HepG2 (cell line): Measurements from ENCODE around the gene IGFBP6. TPM values are rescaled to one million over a fixed set of nuclear protein-coding genes. Genes with fewer than 3 reads are reported as not detected.

Experiments
- ATAC-seq: fragments of 200-7000 bp; cut with Tn5 transposase; 3 replicates; pipeline ENCODE4 v1.9.1; 2020; ENCODE audit warnings: mild to moderate bottlenecking, moderate library complexity
- BruUV-seq: library from RNA; stranded (reverse); fragments of 400-500 nt; replicated peaks from 2 replicates; lab custom pipeline; 2021; lab: Mats Ljungman, UMichigan
- CTCF ChIA-PET: fragments of 300-600 bp; formaldehyde crosslinking; extraction: SDS; loops from one replicate; lab custom pipeline; 2021; ENCODE audit warnings: low total read pairs, inconsistent platforms, low intra/inter-chr PET ratio; lab: Yijun Ruan, JAX
- POLR2A ChIA-PET: fragments of 350-600 bp; sonication (Branson Sonifier 250); formaldehyde crosslinking; loops from one replicate; lab custom pipeline; 2020; ENCODE audit warnings: antibody characterized with exemption, inconsistent platforms; lab: Yijun Ruan, JAX
- DNase-seq: peaks from one replicate; pipeline ENCODE4 v3.0.0-alpha.2; 2015; ENCODE audit warnings: low spot score
- FAIRE-seq: peaks from 3 replicates; lab custom pipeline; 2011; peaks lifted over from hg19 to GRCh38; lab: Jason Lieb, UNC
- H2AFZ ChIP-seq: one replicate; pipeline ENCODE4 v1.6.1; 2011; ENCODE audit warnings: low read length, inconsistent platforms
- H3K27ac ChIP-seq: fragments of 300-600 bp; 3 replicates; pipeline ENCODE4 v1.8.0; 2011; ENCODE audit warnings: mixed run types, mild to moderate bottlenecking, mixed read lengths, low read length, inconsistent platforms; ENCODE audit not compliant: insufficient read depth; ENCODE audit errors: extremely low read length
- H3K27me3 ChIP-seq, 2 experiments: fragments of 200-600 bp in 1 of 2; 2 replicates in 1 of 2; 3 replicates in 1 of 2; pipeline versions ENCODE4 v1.6.0 to v1.8.0; 2011; ENCODE audit warnings: low read length in 2 of 2, mild to moderate bottlenecking in 2 of 2, moderate library complexity in 2 of 2, inconsistent platforms in 1 of 2; ENCODE audit not compliant: insufficient read depth in 2 of 2, control insufficient read depth in 1 of 2
- H3K36me3 ChIP-seq, 2 experiments: fragments of 200-600 bp in 1 of 2; replicated peaks in 1 of 2; 2 replicates in 1 of 2; 3 replicates in 1 of 2; pipeline versions ENCODE4 v1.5.1 to v1.8.0; 2011; ENCODE audit warnings: low read length in 2 of 2, inconsistent platforms in 1 of 2; ENCODE audit not compliant: insufficient read depth in 2 of 2, control insufficient read depth in 1 of 2
- H3K4me1 ChIP-seq: 2 replicates; pipeline ENCODE4 v1.5.1; 2012; ENCODE audit warnings: low read length, inconsistent platforms; ENCODE audit not compliant: insufficient read depth
- H3K4me2 ChIP-seq: 2 replicates; pipeline ENCODE4 v1.6.0; 2011; ENCODE audit warnings: low read depth, low read length, inconsistent platforms
- H3K4me3 ChIP-seq, 3 experiments: fragments of 200-600 bp in 1 of 3; sonication (generic), shearing (Covaris generic) in 1 of 3; replicated peaks in 1 of 3; 2 replicates each; pipeline ENCODE4 v1.5.1; 2011 to 2016; ENCODE audit warnings: low read length in 3 of 3, inconsistent platforms in 2 of 3, low read depth in 2 of 3, mild to moderate bottlenecking in 2 of 3, control low read depth in 1 of 3, mixed read lengths in 1 of 3; ENCODE audit not compliant: insufficient read depth in 1 of 3
- H3K79me2 ChIP-seq: one replicate; pipeline ENCODE4 v1.6.1; 2011; ENCODE audit warnings: low read length, inconsistent platforms; ENCODE audit not compliant: insufficient read depth
- H3K9ac ChIP-seq: 2 replicates; pipeline ENCODE4 v1.6.0; 2011; ENCODE audit warnings: mild to moderate bottlenecking, low read depth, low read length, inconsistent platforms; ENCODE audit not compliant: insufficient read depth
- H3K9me3 ChIP-seq: 2 replicates; pipeline ENCODE4 v1.5.1; 2012; ENCODE audit warnings: mild to moderate bottlenecking, low read length
- H4K20me1 ChIP-seq: 2 replicates; pipeline ENCODE4 v1.6.0; 2011; ENCODE audit warnings: inconsistent platforms, mild to moderate bottlenecking, low read length, moderate library complexity; ENCODE audit not compliant: insufficient read depth
- CEBPB ChIP-seq: IDR thresholded peaks from 2 replicates; pipeline ENCODE4 v1.6.1; 2011; ENCODE audit warnings: low read depth, low read length, improper control_type of control experiment, borderline replicate concordance
- CEBPG ChIP-seq: IDR thresholded peaks from 2 replicates; pipeline ENCODE4 v1.6.1; 2016
- FOXO1 ChIP-seq: sonication (generic); formaldehyde crosslinking; IDR thresholded peaks from 2 replicates; pipeline ENCODE4 v1.4.0; 2020; ENCODE audit warnings: missing genetic modification reagents
- HNF4G ChIP-seq, 2 experiments: sonication (generic) in 1 of 2; formaldehyde crosslinking in 1 of 2; IDR thresholded peaks; 2 replicates each; pipeline versions ENCODE4 v1.4.0 to v1.6.1; 2011 to 2020; ENCODE audit warnings: borderline replicate concordance in 2 of 2, low read depth in 2 of 2, mild to moderate bottlenecking in 2 of 2, low read length in 1 of 2, missing genetic modification reagents in 1 of 2, moderate library complexity in 1 of 2
- MIER3 ChIP-seq: IDR thresholded peaks from 2 replicates; pipeline ENCODE4 v1.6.1; 2016; ENCODE audit warnings: missing compliant biosample characterization, borderline replicate concordance
- POLR2AphosphoS5 ChIP-seq: IDR thresholded peaks from 2 replicates; pipeline ENCODE4 v1.6.1; 2012; ENCODE audit warnings: low read depth, low read length
- USF2 ChIP-seq, 2 experiments: sonication (generic) in 1 of 2; formaldehyde crosslinking in 1 of 2; IDR thresholded peaks; 2 replicates each; pipeline versions ENCODE4 v1.5.1 to v1.6.1; 2011 to 2020; ENCODE audit warnings: borderline replicate concordance in 1 of 2, low read depth in 1 of 2, low read length in 1 of 2, mild to moderate bottlenecking in 1 of 2, missing genetic modification reagents in 1 of 2, moderate library complexity in 1 of 2
- ZNF652 ChIP-seq: IDR thresholded peaks from 2 replicates; pipeline ENCODE4 v1.6.1; 2016; ENCODE audit warnings: low read depth, borderline replicate concordance
- ZNF747 ChIP-seq: sonication (generic); formaldehyde crosslinking; IDR thresholded peaks from 2 replicates; pipeline ENCODE4 v1.8.1; 2023; ENCODE audit warnings: missing genetic modification reagents, mild to moderate bottlenecking, borderline replicate concordance
- ZNF761 ChIP-seq: sonication (generic); formaldehyde crosslinking; conservative IDR thresholded peaks from 2 replicates; pipeline ENCODE4 v1.4.0; 2020; ENCODE audit warnings: mild to moderate bottlenecking, missing genetic modification reagents
- ZNF816 ChIP-seq: sonication (generic); formaldehyde crosslinking; IDR thresholded peaks from 2 replicates; pipeline ENCODE4 v1.8.0; 2022; ENCODE audit warnings: missing genetic modification reagents, mild to moderate bottlenecking, borderline replicate concordance
- ZSCAN25 ChIP-seq: sonication (generic); formaldehyde crosslinking; IDR thresholded peaks from 2 replicates; pipeline ENCODE4 v1.8.0; 2022; ENCODE audit warnings: mild to moderate bottlenecking, missing genetic modification reagents
- ZSCAN31 ChIP-seq: sonication (generic); formaldehyde crosslinking; IDR thresholded peaks from 2 replicates; pipeline ENCODE4 v1.5.0; 2020; ENCODE audit warnings: low read depth, mild to moderate bottlenecking, missing genetic modification reagents
- WGBS: methylation state at CpG from one replicate; pipeline ENCODE4 v1.1.6; 2017; ENCODE audit warnings: low lambda C conversion rate; 5-methylcytosine and 5-hydroxymethylcytosine counted together
- in situ Hi-C: cut with HindIII; loops from 2 replicates; pipeline ENCODE4 v1.10.0; 2017; ENCODE audit warnings: low pct_unique_long_range_greater_than_20kb; ENCODE audit not compliant: extremely low pct_ligation_motif_present
- intact Hi-C: fragments of 100-400 bp; cut with micrococcal nuclease; formaldehyde crosslinking; loops from one replicate; pipeline ENCODE4 v1.10.0; 2022; ENCODE audit not compliant: unreplicated experiment
- polyA plus RNA-seq, 8 experiments: library from polyadenylated mRNA; depleted of rRNA in 3 of 8; stranded (reverse) in 7 of 8; unstranded in 1 of 8; fragments of >200 nt; fragmentation: Illumina TruSeq in 4 of 8; extraction: Trizol in 4 of 8; gene quantifications; 2 replicates each; pipeline versions ENCODE4 v1.2.1 to v1.2.3, GENCODE V29; 2011 to 2016; ENCODE audit warnings: low read depth in 4 of 8, missing spikeins in 1 of 8, mixed read lengths in 1 of 8; ENCODE audit not compliant: insufficient read depth in 1 of 8
- total RNA-seq, 5 experiments: library from RNA; depleted of rRNA; stranded (reverse); fragments of >200 nt; fragmentation: Illumina TruSeq; extraction: Trizol; gene quantifications; 2 replicates each; pipeline ENCODE4 v1.2.3, GENCODE V29; 2016; ENCODE audit warnings: low read depth in 1 of 5
- TF ChIP-seq, protein P1 (sequence below): sonication (generic); formaldehyde crosslinking; IDR thresholded peaks from 2 replicates; pipeline ENCODE4 v1.9.0; 2021; ENCODE audit warnings: missing genetic modification reagents, mild to moderate bottlenecking, borderline replicate concordance
- TF ChIP-seq, protein P2 (sequence below): sonication (generic); formaldehyde crosslinking; IDR thresholded peaks from 2 replicates; pipeline ENCODE4 v1.4.0; 2020; ENCODE audit warnings: missing genetic modification reagents

The IGFBP6 gene
- total and polyA plus RNA-seq, 2 of the 13 experiments (the other 11 are each of a cell fraction or from before 2014, with no cell fraction given) = 3.9 to 25.2 TPM

DNA sequence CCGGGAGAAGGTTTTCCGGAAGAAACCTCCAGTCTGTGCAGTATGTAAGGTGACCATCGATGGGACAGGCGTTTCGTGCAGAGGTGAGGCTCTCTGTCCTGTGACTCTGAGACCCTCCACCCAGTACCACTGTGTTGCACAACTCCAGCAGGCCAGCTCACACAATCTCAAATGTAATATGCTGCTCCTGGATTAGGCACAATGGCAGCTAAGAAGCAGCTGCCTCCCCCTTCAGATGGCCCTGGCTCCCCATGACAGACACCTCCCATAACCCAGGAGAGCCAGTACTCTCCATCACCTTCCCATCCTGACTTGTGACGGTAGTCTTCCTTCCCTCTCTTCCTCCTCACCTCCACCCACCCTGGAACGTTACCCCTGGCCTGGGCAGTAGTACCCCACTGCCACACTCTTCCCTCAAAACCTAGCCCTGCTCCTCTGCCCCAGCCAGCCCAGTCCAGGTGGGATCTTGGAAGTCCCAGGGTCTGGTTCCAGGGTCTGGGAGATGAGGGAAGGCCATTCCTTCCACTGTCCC lies 45.5 kb upstream of the IGFBP6 start:
- H3K79me2 ChIP-seq = peaks cover 18% of the 10 kb centered on the region
- in situ Hi-C loops = no loop called here
- no peaks in the 10 kb centered on the region for H3K27me3 ChIP-seq
- ChIA-PET CTCF (no interaction called here), POLR2A (interaction anchor here (0.8 to 8.3 kb wide), 14 partner anchors 9 to 449 kb away, joined by 3 to 83 read pairs (median 7); partner anchors contain the start of genes CSAD, EIF4B, KRT18 and KRT8)
- FAIRE-seq (no peak), ATAC-seq (no peak), DNase-seq (no peak)
- intact Hi-C loops = no loop called here
- H4K20me1 ChIP-seq = no peaks in the 10 kb centered on the region
- TSS peak; percentile 35 for BruUV-seq
- H3K9me3 ChIP-seq = no peaks in the 10 kb centered on the region
- H3K9ac ChIP-seq = peak overlapping the region; percentile 77
- peak overlapping the region; percentile 95 for H3K4me2 ChIP-seq
- WGBS = 15% methylated on average over 7 of the region's 7 CpGs
- H3K27ac ChIP-seq = peak overlapping the region; percentile 89
- H3K4me1 ChIP-seq = peaks cover 57% of the 10 kb centered on the region
- H2AFZ ChIP-seq = no peak overlapping the region
- 0 out of 5 replicates have a peak, but pooled peaks cover 0 to 7% of the 10 kb centered on the region in 2 experiments for H3K36me3 ChIP-seq
- H3K4me3 ChIP-seq = peak overlapping the region; percentile 26 to 80 (median 74)
- peak; percentile 87 for TF ChIP-seq ZSCAN25 (CRISPR knock-in tag)
- TF ChIP-seq ZNF761 = no peak
- 0 out of 2 replicates have a peak, but pooled peaks have one; percentile 23 for TF ChIP-seq ZSCAN31
- TF ChIP-seq, protein P1, sequence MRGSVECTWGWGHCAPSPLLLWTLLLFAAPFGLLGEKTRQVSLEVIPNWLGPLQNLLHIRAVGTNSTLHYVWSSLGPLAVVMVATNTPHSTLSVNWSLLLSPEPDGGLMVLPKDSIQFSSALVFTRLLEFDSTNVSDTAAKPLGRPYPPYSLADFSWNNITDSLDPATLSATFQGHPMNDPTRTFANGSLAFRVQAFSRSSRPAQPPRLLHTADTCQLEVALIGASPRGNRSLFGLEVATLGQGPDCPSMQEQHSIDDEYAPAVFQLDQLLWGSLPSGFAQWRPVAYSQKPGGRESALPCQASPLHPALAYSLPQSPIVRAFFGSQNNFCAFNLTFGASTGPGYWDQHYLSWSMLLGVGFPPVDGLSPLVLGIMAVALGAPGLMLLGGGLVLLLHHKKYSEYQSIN (CRISPR knock-in tag) = no peak
- peak; percentile 35; the same call in 1 of the 2 replicates for TF ChIP-seq CEBPB
- TF ChIP-seq ZNF652 = no peak
- TF ChIP-seq, protein P2, sequence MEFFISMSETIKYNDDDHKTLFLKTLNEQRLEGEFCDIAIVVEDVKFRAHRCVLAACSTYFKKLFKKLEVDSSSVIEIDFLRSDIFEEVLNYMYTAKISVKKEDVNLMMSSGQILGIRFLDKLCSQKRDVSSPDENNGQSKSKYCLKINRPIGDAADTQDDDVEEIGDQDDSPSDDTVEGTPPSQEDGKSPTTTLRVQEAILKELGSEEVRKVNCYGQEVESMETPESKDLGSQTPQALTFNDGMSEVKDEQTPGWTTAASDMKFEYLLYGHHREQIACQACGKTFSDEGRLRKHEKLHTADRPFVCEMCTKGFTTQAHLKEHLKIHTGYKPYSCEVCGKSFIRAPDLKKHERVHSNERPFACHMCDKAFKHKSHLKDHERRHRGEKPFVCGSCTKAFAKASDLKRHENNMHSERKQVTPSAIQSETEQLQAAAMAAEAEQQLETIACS (CRISPR knock-in tag) = no peak
- no peak for TF ChIP-seq FOXO1 (CRISPR knock-in tag)
- TF ChIP-seq MIER3 = 0 out of 2 replicates have a peak, but pooled peaks have one; percentile 3
- no peak for TF ChIP-seq ZNF816 (CRISPR knock-in tag)
- 0 out of 2 replicates have a peak, but pooled peaks have one; percentile 56 for TF ChIP-seq ZNF747 (CRISPR knock-in tag)
- no peak for TF ChIP-seq USF2 (IDR thresholded peaks at IDR 0.05; ENCODE audit: low read depth, low read length)
- 0 out of 2 replicates have a peak, but pooled peaks have one; percentile 2 for TF ChIP-seq USF2 (CRISPR knock-in tag; IDR thresholded peaks at IDR 0.05; ENCODE audit: borderline replicate concordance)
- TF ChIP-seq HNF4G (IDR thresholded peaks at IDR 0.05; ENCODE audit: borderline replicate concordance, low read depth, low read length) = no peak
- 0 out of 2 replicates have a peak, but pooled peaks have one; percentile 13 for TF ChIP-seq HNF4G (CRISPR knock-in tag; IDR thresholded peaks at IDR 0.05; ENCODE audit: borderline replicate concordance, low read depth)
- TF ChIP-seq CEBPG (CRISPR knock-in tag) = 0 out of 2 replicates have a peak, but pooled peaks have one; percentile 30
- TF ChIP-seq POLR2AphosphoS5 = no peak
